Femur (tissue), 1 donor: Measurements from ENCODE around the gene ZNF316.
"Not testable (repeated sequence)": the region's sequence is repeated elsewhere in the genome, so short reads cannot be mapped to it uniquely, and the experiment has no call there.

Experiments
- DNase-seq: peaks from one replicate; pipeline ENCODE4 v3.0.0-alpha.2; 2017

The ZNF316 gene

GRCh38 chr7:6621195-6622133 lies 15.7 kb upstream of the ZNF316 start:
- DNase-seq: no peak

DNA sequence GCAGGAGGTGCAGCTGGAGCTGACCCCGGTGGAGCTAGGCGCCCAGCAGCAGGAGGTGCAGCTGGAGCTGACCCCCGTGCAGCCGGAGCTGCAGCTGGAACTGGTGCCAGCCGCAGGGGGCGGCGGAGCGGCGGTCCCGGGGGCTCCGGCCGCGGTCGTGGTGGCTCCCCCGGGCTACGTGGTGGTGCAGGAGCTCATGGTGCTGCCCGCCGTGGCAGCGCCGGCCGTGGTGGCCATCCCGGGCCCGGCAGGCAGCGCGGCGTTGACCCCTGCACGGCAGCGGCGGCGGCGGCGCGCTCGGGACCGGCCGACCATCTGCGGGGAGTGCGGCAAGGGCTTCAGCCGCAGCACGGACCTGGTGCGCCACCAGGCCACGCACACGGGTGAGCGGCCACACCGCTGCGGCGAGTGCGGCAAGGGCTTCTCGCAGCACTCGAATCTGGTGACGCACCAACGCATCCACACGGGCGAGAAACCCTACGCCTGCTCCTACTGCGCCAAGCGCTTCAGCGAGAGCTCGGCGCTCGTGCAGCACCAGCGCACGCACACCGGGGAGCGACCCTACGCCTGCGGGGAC lies 14.9 kb upstream of the ZNF316 start:
- no peak for DNase-seq

DNA sequence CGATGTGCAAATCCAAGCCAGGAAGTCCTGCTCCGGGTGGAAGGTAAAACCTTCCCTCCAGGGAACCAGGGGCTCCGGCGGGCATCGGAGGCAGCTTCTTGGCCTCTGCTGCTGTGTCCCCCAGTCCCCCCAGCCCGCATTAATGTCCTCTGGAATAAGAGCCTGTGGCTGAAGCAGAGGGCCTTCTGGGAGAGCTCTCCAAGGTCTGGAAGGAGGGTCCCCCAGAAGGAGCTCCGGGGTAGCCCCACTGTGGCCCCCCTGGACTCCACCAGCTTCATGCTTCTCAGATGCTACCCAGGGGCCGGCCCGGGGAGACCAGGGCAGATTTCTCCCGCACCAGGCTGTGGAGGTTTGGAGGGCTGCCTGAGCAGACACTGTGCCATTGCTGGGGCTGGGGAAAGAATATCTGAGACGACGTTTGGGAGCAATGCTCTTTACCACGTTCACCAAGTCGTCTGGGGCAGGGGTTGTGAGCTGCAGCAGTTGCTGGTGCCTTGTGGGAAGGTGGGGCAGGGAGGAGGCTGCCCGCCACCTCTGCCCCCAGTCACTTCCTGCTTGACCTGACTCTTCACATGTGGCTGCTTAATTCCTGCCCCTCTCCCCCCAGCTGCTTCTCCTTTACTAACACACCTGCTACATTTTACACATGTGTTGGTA lies 13.4 kb upstream of the ZNF316 start:
- DNase-seq: no peak

DNA sequence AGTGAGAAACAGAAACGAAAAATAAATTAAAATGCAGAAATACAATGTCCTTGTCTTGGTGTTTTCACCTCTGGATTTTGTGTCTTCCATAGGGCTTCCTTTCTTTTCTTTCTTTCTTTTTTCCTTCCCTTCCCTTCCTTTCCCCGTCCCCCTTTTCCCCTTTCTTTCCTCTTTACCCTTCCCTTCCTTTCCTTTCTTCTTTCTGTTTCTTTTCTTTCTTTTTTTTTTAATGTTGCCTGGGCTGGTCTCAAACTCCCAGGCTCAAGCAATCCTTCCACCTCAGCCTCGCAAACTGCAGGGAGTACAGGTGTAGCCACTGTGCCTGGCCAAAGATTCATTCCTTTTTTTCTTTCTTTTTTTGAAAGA lies 12.9 kb upstream of the ZNF316 start:
- DNase-seq: no peak

- DNase-seq: no peak
Measured at GRCh38 chr7:6628045-6628444, 9.1 kb upstream of the ZNF316 start.

DNA sequence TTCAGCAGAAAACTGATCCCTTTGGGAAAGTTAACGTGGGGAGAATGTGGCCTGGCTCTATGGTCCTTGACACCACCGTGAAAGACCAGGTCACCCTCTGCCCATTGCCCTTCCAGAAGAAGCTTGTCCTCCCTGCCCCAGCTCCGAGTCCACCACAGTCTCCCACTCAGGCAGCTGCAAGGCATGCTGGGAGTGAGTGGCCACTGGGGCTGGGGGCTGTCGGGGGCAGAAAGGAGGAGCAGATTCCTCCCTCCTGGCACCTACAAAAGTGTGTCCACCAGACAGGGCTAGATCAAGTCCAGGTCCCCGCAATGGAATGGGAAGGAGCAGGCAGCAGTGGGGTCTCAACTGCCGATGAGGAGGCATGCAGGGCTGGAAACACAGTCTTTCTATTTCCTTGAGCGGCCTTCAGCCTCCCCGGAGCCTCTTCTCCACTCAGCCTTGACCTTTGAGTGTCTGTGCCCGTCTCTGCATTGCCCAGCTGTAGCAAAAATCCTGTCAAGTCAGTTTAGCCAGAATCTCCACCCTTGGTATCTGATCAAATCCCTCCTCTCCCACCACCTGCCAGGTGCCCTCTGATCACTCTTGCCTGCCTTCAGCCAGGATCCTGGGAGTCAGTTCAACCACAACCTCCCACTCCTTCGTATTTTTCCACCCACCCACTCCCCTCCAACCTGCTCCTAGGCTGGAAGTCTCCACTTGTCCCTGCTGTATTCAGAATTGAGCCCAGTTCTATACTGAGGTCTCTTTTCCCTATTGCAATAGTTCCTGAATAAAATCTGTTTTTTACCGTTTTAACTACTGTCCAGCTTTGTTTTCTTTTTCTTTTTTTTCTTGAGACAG lies 6.9 kb upstream of the ZNF316 start:
- DNase-seq: no peak

DNA sequence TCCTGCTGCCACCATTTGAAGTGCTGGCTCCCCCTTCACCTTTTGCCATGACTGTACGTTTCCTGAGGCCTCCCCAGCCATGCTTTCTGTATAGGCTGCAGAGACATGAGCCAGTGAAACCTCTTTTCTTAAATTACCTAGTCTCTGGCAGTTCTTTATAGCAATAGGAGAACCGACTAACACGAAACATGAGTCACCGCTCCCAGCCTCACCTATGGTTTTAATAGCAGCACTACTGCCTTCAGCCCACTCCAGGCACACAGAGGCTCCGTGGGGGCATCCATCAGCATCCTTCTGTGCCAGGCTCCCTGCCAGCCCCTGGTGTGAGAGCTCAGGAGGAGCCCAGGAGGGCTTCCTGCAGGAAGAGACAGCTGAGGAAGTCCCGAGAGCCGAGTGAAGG lies 5.5 kb upstream of the ZNF316 start:
- no peak for DNase-seq

- DNase-seq: no peak
Measured at GRCh38 chr7:6634021-6634420, 3.1 kb upstream of the ZNF316 start.

DNA sequence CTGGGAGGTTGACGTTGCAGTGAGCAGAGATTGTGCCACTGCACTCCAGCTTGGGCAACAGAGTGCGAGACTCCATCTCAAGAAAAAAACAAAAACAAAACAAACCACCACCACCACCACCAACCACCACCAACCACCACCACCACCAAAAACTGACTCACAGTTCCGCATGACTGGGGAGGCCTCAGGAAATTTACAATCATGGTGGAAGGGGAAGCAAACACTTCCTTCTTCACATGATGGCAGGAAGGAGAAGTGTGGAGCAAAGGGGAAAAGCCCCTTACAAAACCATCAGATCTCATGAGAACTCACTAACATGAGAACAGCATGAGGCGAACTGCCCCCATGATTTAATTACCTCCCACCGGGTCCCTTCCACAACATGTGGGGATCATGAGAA lies 2.1 kb upstream of the ZNF316 start:
- not testable (repeated sequence) for DNase-seq

DNA sequence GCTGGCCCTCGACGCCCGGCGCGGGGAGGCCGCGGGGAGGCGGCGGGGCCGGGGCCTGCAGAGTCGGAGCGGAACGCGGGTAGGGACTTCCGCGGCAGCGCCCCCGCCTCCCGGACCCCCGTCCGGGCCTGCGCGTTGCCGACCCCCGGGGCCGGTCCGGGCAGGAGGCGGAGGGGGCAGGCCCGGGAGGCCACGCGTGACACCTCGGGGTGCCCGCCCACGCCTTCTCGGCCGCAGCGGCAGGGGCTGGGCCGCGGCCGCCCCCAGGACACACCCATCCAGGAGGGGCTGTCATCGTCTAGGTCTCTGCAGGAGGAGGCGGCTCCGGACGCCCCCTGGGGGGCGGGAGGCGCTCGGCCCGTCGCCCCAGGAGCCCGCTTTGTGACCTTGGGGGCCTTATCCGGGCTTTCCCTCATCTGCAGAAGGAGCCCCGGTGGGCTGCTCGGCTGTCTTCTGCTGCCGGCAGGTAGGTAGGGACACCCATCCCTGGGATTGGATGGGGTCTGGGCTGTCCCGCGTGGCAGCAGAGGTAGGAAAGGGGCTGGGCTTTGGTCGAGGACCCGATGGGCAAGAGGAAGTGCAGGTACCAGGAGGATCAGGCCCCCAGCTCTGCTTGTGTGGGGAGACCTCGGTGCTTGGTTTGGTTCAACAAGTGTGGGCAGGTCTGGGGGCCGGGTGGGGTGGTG lies 569 bp downstream of the ZNF316 start:
- peak; percentile 53 for DNase-seq

DNA sequence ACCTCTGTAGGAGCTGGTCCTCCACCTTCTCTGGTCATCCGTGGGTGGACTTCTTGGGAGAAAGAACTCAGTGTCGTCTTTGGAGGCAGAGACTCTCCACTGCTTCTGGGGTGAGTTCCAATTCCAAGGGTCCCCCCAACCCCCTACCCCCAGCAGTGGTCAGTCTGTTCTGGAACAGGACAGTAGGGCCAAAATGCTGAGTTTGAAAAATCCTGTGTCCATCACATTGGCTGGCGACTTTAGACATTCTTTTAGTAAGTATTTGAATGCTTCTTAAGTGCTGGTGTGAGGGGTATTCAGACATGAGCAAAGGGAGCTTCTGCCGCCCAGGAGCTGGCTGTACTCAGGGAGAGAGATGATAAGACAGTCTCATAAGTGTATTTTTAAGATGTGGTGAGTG lies 1.9 kb downstream of the ZNF316 start:
- no peak for DNase-seq

- no peak for DNase-seq
Measured at GRCh38 chr7:6639627-6640026, 2.5 kb downstream of the ZNF316 start.

- DNase-seq: peak; percentile 49
Measured at GRCh38 chr7:6640246-6640721, 3.2 kb downstream of the ZNF316 start.

GRCh38 chr7:6641305-6642035 lies 4.4 kb downstream of the ZNF316 start:
- no peak for DNase-seq

DNA sequence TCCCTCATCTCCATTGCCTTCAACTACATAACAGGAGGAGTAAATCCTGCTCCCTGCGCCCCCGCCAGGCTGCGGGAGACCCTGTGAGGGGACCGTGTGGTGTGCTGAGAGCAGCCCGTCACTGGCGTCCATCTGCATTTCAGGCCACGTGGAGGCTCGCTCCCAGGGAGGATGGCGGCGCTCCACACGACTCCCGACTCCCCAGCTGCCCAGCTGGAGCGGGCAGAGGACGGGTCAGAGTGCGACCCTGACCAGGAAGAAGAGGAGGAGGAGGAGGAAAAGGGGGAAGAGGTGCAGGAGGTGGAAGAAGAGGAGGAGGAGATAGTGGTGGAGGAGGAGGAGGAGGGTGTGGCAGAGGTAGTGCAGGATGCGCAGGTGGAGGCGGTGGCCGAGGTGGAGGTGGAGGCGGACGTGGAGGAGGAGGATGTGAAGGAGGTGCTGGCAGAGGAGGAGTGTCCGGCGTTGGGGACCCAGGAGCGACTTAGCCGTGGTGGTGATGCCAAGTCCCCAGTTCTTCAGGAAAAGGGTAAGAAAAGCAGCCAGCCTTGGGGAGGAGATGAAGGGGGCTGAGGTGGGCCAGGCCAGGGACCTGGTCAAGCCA lies 5.2 kb downstream of the ZNF316 start:
- no peak for DNase-seq

- DNase-seq: no peak
Measured at GRCh38 chr7:6642861-6643640, 5.9 kb downstream of the ZNF316 start.

DNA sequence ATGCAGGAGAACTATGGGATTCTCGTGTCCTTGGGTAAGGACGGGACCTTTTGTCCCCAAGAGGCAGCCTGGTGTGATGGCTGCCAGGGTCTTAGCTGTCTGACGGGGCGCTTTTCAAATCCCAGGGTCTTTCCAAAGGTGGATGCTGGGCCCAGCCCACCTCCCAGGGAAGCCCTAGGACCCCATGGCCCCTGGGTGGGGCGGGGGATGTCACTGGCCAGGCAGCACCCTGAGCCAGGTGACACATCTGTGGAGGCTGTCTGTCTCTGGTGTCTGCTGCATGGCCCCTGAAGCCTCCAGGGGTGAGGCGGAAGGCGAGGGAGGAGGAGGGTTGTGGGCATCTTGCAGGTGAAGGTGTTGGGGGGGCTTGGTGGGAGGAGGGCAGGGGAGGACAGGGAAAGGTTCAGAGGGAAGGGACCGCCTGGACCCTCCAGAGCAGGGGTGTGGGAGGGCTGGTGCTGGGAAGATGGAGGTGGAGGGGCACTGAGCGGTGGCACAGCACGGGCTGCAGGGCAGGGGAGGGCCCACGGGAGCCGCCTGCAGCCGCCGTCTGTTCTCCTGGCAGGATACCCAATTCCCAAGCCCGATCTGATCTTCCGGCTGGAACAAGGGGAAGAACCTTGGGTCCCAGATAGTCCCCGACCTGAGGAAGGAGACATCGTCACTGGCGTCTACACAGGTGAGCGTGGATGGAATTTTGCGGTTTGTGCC lies 7.0 kb downstream of the ZNF316 start:
- no peak for DNase-seq

DNA sequence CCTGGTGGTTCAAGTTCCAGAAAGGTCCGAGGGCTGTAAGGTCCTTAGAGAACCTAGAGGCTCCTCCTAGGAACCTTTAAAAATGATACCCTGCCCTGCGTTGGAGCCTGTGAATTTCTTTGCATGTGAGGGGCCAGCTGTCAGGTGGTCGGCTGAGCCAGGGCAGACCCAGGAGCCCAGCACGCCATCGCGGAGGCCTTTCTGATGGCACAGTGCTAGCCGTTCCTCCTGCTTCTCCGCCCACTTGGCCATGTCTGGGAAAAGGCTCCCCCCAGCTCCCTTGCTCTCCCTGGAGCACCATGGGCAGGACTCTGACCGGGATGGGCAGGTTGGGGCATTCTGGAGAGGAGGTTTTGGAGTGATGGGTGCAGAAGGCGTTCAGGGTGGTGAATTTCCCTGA lies 7.6 kb downstream of the ZNF316 start:
- DNase-seq: no peak

DNA sequence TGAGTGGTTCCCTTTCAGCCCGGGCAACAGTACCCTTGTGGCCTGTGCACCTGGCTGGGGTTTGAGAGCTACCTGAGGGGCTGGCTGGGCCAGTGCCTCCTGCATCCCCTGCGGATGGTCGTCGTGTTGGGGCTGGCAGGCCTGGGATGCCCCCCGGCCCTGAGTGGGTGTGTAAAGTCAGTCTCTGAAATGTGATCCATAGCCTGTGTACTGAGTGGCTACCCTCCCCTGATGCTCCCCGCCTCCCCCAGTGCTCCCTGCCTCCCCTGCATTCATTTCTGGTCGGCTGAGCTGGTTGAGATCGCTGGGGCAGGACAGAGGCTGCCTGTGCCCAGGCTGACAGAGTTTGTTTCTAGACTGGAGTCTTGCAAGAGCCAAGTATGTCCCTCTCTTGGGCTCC lies 9.3 kb downstream of the ZNF316 start:
- no peak for DNase-seq

- DNase-seq: no peak
Measured at GRCh38 chr7:6647080-6647479, 10.0 kb downstream of the ZNF316 start.
